NOMO-1 (cell line): Measurements from ENCODE around the gene ARHGAP11A.
A peak's percentile ranks its signal among the peaks of the same experiment; 100 is the strongest.
"Not testable (repeated sequence)": the region's sequence is repeated elsewhere in the genome, so short reads cannot be mapped to it uniquely, and the experiment has no call there.

Experiments used
- DNase-seq, 2 experiments: peaks; one replicate each; lab custom pipeline; 2025; ENCODE audit not compliant: unreplicated experiment in 2 of 2; lab: John Stamatoyannopoulos, UW

ARHGAP11A gene, protein sequence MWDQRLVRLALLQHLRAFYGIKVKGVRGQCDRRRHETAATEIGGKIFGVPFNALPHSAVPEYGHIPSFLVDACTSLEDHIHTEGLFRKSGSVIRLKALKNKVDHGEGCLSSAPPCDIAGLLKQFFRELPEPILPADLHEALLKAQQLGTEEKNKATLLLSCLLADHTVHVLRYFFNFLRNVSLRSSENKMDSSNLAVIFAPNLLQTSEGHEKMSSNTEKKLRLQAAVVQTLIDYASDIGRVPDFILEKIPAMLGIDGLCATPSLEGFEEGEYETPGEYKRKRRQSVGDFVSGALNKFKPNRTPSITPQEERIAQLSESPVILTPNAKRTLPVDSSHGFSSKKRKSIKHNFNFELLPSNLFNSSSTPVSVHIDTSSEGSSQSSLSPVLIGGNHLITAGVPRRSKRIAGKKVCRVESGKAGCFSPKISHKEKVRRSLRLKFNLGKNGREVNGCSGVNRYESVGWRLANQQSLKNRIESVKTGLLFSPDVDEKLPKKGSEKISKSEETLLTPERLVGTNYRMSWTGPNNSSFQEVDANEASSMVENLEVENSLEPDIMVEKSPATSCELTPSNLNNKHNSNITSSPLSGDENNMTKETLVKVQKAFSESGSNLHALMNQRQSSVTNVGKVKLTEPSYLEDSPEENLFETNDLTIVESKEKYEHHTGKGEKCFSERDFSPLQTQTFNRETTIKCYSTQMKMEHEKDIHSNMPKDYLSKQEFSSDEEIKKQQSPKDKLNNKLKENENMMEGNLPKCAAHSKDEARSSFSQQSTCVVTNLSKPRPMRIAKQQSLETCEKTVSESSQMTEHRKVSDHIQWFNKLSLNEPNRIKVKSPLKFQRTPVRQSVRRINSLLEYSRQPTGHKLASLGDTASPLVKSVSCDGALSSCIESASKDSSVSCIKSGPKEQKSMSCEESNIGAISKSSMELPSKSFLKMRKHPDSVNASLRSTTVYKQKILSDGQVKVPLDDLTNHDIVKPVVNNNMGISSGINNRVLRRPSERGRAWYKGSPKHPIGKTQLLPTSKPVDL

GRCh38 chr15:32615051-32615870 is at the start of gene ARHGAP11A:
TSS of gene ARHGAP11A (plus strand) at chr15:32615504. CDS start at chr15:32616212, 708 bp downstream.
- DNase-seq: not testable (repeated sequence)

- not testable (repeated sequence) for DNase-seq
Measured at GRCh38 chr15:32568988-32569387, 46.3 kb upstream of the ARHGAP11A start.

DNA sequence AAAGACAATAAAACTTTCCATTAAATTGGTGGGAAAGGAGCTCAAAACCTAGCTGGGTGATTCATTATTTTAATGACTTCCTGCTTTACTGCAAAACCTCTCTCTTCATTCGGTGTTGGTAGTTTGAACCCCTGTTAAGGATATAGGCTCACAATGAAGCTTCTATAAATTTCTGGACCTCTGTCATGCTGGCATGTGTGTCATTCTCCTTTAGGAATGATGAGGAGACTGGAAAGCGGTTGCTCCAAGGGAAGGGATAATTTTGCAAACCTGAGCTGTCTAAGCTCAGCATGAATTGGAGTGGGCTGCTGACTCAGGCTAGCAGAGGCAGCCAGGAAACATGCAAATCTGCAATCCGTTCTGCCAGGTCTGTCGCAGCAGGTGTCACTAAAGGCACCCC is 36.8 kb upstream of the ARHGAP11A start:
- DNase-seq: not testable (repeated sequence)

- not testable (repeated sequence) for DNase-seq
Measured at GRCh38 chr15:32585844-32586243, 29.5 kb upstream of the ARHGAP11A start.

- not testable (repeated sequence) for DNase-seq
Measured at GRCh38 chr15:32593151-32593550, 22.2 kb upstream of the ARHGAP11A start, which contains the start of gene GOLGA8N. TSS of gene GOLGA8N (plus strand) at chr15:32593456.

DNA sequence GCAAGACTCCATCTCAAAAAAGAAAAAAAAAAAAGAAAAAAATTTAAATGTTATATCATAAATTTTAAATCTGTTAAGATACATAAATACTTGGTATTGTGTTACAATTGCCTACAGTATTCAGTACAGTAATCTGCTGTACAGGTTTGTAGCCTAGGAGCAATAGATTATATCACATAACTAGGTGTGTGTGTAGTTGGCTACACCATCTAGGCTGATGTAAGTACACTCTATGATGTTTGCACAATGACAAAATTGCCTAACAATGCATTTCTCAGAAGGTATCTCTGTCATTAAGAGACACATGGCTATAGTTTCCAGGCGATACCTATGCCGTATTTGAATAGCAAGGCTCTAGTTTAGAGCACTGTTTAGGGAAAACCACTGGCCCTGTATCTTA is 5.8 kb upstream of the ARHGAP11A start:
- not testable (repeated sequence) for DNase-seq

DNA sequence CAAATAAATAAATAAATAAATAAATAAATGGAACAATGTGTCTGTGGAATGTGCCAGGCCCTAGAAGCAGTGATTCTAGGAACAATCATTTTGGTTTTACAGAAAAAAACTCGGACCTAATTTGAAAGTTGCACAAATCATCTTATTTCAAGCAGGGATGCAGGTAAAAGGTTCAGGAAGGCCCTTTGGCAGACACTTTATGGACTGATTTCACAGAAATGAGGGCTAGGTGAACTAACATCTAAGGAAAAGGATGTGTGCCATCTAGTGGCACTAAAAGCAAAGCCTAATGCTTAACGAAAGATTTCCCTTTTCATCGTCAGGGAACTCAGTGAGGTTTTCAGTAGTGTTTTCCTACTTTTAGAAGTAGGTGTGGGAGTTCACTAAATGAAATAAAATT is 4.6 kb upstream of the ARHGAP11A start:
- not testable (repeated sequence) for DNase-seq

DNA sequence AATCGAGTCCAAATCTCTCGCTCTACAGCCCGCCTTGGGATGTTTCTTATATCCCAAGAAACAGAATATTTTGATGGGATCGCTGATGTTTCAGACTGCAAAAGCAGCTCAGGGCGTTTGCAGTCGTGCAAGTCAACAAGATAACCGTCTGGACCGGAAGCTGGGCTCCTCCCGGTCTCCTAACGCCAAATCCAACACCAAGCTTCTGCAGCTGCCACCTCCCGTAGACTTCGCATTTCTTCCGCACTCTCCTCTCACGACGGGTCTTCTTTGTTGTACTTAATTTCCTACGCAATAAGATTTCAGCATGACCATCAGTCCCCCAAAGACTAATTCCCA is 623 bp upstream of the ARHGAP11A start:
- DNase-seq: not testable (repeated sequence)

GRCh38 chr15:32615871-32616426 is 645 bp downstream of the ARHGAP11A start:
- not testable (repeated sequence) for DNase-seq

- no peak for DNase-seq
Measured at GRCh38 chr15:32636410-32636809, 21.1 kb downstream of the ARHGAP11A start.

- DNase-seq: no peak
Measured at GRCh38 chr15:32636908-32637567, 21.7 kb downstream of the ARHGAP11A start.

DNA sequence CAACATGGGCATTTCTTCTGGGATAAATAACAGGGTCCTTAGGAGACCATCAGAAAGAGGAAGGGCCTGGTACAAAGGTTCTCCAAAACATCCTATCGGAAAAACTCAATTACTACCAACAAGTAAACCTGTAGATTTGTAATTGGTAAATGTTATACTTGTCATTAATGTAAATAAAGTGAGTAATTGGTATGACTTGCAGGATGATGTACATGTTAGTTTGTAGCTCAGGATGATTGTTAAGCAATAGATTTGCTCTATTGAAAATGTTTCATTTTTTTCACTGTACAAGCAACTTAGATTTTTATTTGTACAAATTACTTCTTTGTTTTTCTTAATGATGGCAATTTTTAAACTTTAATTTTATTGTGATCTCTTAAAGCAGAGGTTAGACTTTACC is 22.4 kb downstream of the ARHGAP11A start:
- DNase-seq: no peak

DNA sequence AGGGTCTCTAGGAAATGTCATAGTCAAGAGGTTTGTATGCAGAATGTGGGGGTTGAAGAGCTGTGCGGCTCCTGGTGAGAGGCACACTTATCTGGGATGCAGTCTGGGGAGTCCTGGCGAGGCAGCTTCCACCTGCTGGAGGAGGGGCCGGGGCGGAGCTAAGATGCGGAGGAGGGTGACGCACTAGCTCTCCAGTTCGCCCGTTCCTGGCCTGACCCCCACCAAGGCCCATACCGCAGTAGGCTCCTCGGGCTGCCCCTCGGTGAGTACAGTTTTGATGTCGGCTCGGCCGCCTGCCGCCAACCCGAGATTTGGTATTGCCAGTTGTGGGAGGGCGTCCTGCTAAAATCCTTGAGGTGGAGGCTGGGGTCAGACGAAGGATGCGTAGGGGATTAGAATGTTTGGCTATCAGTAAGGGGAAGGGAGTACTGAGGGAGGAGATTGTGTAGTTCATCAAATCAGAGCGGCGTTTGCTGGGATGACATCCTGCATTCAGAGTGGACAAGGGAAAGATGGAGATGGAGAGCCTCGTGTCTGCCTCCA is 26.3 kb downstream of the ARHGAP11A start, which contains the start of gene SCG5:
TSS of gene SCG5 (plus strand) at position 194 of the 543 bp plus-strand sequence. CDS start 1,883 bp downstream, outside the sequence.
- no peak for DNase-seq

DNA sequence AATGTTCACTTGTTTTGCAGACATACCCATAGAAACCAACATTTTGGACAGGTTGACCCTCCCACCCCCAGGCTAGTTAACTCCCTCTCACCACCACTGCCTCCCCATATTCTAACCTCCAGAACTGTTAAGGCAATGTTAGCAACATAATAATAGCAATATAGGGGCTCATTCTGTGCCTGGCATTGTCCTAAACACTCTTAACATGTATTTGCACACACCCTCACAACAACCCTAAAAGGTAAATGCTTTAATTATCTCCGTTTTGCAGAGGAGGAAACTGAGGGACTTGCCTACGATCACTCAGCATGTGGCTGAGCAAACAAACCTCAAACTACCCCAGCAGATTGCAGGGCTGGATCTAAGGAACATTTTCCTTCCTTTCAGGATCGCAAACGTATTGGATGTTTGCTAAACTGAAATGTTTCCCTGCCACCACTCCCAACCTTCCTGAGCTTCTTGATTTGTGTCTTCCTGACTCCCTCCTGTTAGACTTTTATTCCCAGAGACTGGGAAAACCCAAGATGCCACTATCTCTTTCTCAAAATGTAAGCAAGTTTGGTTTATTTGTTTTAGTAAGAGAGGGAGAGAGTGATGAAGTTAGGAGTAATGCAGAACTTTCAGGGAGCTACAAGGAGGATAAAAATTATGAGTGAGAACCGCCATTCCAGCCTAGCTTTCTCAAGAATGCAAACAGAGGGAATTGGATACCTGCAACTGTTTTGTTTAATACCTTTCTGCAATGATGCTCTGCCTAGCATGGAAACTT is 27.5 kb downstream of the ARHGAP11A start:
- no peak for DNase-seq

DNA sequence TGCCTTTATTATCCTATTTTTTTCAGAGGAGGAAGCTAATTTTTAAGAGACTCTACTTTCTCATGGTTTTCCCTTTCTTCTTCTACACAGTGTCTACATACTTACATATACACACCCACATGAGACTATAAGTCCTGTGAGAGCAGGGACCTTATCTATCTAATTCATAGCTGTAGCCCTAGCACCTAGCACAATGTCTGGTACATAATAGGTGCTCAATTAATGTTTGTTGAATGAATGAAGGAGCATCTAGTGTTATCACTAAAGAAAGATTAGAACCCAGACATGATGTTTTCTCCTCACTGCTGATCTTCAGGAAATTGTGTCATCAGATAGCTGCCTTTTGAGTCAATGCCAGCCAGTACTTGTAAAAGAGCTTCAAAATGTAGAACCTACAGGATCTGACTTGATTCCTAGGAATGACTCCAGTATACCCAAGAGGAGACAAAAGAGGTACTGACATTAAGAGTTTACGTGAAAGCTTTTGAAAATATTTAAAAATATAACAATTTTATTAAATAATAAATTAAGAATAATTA is 28.7 kb downstream of the ARHGAP11A start:
- DNase-seq: no peak

GRCh38 chr15:32646291-32646690 is 31.0 kb downstream of the ARHGAP11A start:
- DNase-seq: no peak

DNA sequence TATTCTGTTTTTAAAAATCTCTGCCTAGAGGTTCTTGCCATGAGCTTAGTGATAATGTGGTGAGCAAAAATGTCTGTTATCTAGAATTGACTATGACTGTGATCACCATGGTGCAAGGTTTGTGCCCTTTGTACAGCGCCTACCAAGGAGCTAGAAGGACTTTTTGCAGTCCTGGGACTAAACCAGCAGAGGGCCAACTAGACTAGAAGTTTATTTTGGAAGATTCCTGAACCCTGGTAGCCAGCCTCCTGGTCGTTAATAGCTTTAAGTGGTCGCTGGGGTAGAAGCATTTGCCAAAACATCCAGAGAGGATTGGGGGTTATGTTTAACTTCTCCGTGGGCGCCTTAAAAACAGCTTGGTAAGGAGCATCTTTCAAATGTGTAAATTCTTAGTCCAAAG is 34.0 kb downstream of the ARHGAP11A start:
- no peak for DNase-seq

- peak in 1 of 2 experiments; percentile 39 for DNase-seq
Measured at GRCh38 chr15:32651229-32651837, 36.0 kb downstream of the ARHGAP11A start.
